Heart left ventricle (tissue), 13 donors: ENCODE data around the gene EIF2AK2.

Experiments used
- CTCF ChIP-seq, 12 donors: fragments of 200-600 bp; sonication (generic) in 4 of 12; IDR thresholded peaks; one replicate each; pipeline versions ENCODE4 v1.5.0 to v1.8.0; 2018 to 2022; ENCODE audit warnings: antibody characterized with exemption in 12 of 12, mild to moderate bottlenecking in 5 of 12
- POLR2A ChIP-seq, 2 donors: fragments of 450-650 bp; IDR thresholded peaks; one replicate each; pipeline ENCODE4 v1.6.1; 2017; ENCODE audit warnings: antibody characterized with exemption in 2 of 2, mild to moderate bottlenecking in 2 of 2, moderate library complexity in 2 of 2
- donor health status: ischemic (EF 13 %, LVEDD 7.1; RV severe dilation, severe dysfunction).
- donor health status: DM: no; HTN: yes; CAD: no.
- donor health status: DM: no; HTN: no; CAD: no.
- donor health status: ischemic (EF 25% LVEDD 6.9; RV normal size, moderate dysfunction).
- donor health status: ischemic (EF 25% LVEDD 5.7; RV mildly dilated, moderate dysfunction).
- donor health status: ischemic (EF 35%, LVEDD 5.7; RV mildly dilated, moderate dysfunction).
- donor health status: nonischemic (EF 11% LVEDD 7.7; RV severe dilation, severe dysfunction).
- donor health status: DM: yes; HTN: yes; CAD: no.
- donor health status: PGD.
- donor health status: ischemic (EF 29% LVEDD 5.4; RV normal size, mild dysfunction).
- donor health status: nonischemic (EF 23%, LVEDD 6.1; RV moderate dilation, normal function).

DNA sequence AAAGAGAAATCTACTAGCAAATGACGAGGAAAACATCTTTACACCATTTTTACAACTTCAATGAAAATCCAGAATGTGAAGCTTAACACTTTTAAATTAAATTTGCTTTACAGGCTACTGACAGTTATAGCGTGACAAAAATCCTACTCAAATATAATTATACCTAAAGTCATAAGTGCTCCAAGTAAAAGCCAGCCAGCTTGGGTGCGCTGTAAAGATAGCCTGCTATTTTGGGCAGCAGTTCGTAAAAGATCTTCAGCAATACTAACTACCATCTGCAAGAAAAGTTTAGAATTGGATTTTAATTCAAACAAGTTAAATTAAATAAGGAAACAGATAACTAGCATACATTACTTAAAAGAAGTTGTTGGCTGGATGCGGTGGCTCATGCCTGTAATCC is 95.0 kb downstream of the EIF2AK2 start:
- no peak for TF ChIP-seq CTCF (IDR thresholded peaks at IDR 0.05)
- no peak for TF ChIP-seq POLR2A (IDR thresholded peaks at IDR 0.05)
